ENCODE measurements around the gene GPC5. TPM values are rescaled to one million over a fixed set of nuclear protein-coding genes. Genes with fewer than 3 reads are reported as not detected.

The GPC5 gene
- total RNA-seq, 1 experiment from 2014 or later: 0.15 TPM

DNA sequence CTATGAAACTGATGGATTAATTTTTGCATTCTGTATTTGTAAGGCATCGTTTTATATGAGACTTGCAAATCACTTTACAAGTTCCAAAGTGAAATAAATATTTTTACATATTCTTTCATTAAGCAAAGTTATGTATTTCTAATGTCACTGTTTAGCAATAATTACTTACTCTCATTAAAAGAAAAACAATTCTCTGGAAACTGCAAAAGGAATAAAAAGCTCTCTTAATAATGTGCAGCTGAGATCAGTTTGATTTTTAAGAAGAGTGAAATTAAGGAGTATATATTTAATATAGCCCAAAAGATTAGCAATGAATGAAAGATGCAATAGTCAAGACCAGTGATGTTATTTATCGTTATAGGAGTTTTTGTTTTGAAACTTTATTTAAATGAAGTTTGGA is 155.2 kb downstream of the GPC5 start:
- WGBS (ENCODE audit: extremely low coverage, insufficient read length, low lambda C conversion rate): no CpG with 5 or more reads among the region's 2 CpGs
- H2BK5ac ChIP-seq (ENCODE audit: insufficient read length, low read length): no peak overlapping the region
- Mint-ChIP-seq H3K27me3 (ENCODE audit: low read depth) (no peaks in the 10 kb centered on the region), H3K27ac (no peak overlapping the region), H3K4me3 (no peak overlapping the region), H3K9me3 (peaks cover 19% of the 10 kb centered on the region in 2 experiments), H3K4me1 (no peaks in the 10 kb centered on the region), H3K36me3 (ENCODE audit: insufficient read depth in 1 of 3, low read depth in 3 of 3) (peaks cover 4 to 21% (median 9%) of the 10 kb centered on the region in 3 experiments)
- H3K4ac ChIP-seq (ENCODE audit: low read depth, low read length): no peak overlapping the region
- no peak overlapping the region for H2BK20ac ChIP-seq (ENCODE audit: low read depth, low read length, poor library complexity, severe bottlenecking)
- no peak overlapping the region for H2BK15ac ChIP-seq (ENCODE audit: low read depth, low read length)
- no peak overlapping the region for H3K27ac ChIP-seq (ENCODE audit: insufficient read length, low read depth, low read length)
- H3K14ac ChIP-seq (ENCODE audit: insufficient read depth, low read length): no peak overlapping the region
- no peaks in the 10 kb centered on the region for H3K27me3 ChIP-seq (ENCODE audit: insufficient read depth, low read length)
- H3T11ph ChIP-seq (ENCODE audit: low read length): no peak overlapping the region
- H3K79me2 ChIP-seq (ENCODE audit: insufficient read depth, low read length): no peaks in the 10 kb centered on the region
- TF ChIP-seq, protein P1, sequence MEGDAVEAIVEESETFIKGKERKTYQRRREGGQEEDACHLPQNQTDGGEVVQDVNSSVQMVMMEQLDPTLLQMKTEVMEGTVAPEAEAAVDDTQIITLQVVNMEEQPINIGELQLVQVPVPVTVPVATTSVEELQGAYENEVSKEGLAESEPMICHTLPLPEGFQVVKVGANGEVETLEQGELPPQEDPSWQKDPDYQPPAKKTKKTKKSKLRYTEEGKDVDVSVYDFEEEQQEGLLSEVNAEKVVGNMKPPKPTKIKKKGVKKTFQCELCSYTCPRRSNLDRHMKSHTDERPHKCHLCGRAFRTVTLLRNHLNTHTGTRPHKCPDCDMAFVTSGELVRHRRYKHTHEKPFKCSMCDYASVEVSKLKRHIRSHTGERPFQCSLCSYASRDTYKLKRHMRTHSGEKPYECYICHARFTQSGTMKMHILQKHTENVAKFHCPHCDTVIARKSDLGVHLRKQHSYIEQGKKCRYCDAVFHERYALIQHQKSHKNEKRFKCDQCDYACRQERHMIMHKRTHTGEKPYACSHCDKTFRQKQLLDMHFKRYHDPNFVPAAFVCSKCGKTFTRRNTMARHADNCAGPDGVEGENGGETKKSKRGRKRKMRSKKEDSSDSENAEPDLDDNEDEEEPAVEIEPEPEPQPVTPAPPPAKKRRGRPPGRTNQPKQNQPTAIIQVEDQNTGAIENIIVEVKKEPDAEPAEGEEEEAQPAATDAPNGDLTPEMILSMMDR (conservative IDR thresholded peaks at IDR 0.05): no peak
- H3K23ac ChIP-seq (ENCODE audit: insufficient read length, low read depth, low read length): no peak overlapping the region
- H2BK12ac ChIP-seq (ENCODE audit: insufficient read length, low read depth, low read length): no peak overlapping the region
- no peak overlapping the region for H4K8ac ChIP-seq (replicated peaks; ENCODE audit: insufficient read length, low read depth, low read length)
- no peak overlapping the region for H2AK5ac ChIP-seq (ENCODE audit: insufficient read length, low read length)
- H3K79me1 ChIP-seq (ENCODE audit: insufficient read depth, low read depth, low read length, poor library complexity, severe bottlenecking): no peaks in the 10 kb centered on the region
- H3K18ac ChIP-seq (ENCODE audit: insufficient read length, low read depth, low read length): no peak overlapping the region
- H4K20me1 ChIP-seq (ENCODE audit: control insufficient read depth, insufficient read depth, insufficient read length): no peaks in the 10 kb centered on the region
- H3K4me2 ChIP-seq (ENCODE audit: insufficient read depth, insufficient read length, low read length): no peak overlapping the region
- H3K9me3 ChIP-seq (ENCODE audit: control insufficient read depth, low read depth, low read length): no peaks in the 10 kb centered on the region
- no peak for DNase-seq
- H4K91ac ChIP-seq (ENCODE audit: insufficient read length, low read depth, low read length): no peak overlapping the region
- H2AFZ ChIP-seq (ENCODE audit: low read length): no peak overlapping the region
- no peaks in the 10 kb centered on the region for H3K23me2 ChIP-seq (ENCODE audit: insufficient read length, low read depth, low read length, poor library complexity, severe bottlenecking)
- no peak overlapping the region for H2BK120ac ChIP-seq (ENCODE audit: low read depth, low read length, poor library complexity, severe bottlenecking)
- H3K9ac ChIP-seq (ENCODE audit: extremely low read depth, insufficient read length, low read length): no peak overlapping the region
- H4K5ac ChIP-seq (ENCODE audit: insufficient read length, low read depth, low read length): no peak overlapping the region
- no peak overlapping the region for H3K56ac ChIP-seq (ENCODE audit: insufficient read length, low read depth, low read length)
- H3K4me1 ChIP-seq (ENCODE audit: insufficient read depth, low read length): no peaks in the 10 kb centered on the region

Measured in H9 (cell line).